Hepatocyte (in vitro differentiated cells): ENCODE measurements around the gene SPHK1. TPM values are rescaled to one million over a fixed set of nuclear protein-coding genes. Genes with fewer than 3 reads are reported as not detected.

Experiments used
- DNase-seq: peaks from one replicate; pipeline ENCODE4 v3.0.0-alpha.2; 2016; ENCODE audit warnings: low spot score
- H2AFZ ChIP-seq: fragments of 200-600 bp; sonication (generic); 2 replicates; pipeline ENCODE4 v1.6.0; 2016; ENCODE audit warnings: antibody characterized with exemption, mild to moderate bottlenecking
- H3K27ac ChIP-seq: fragments of 200-600 bp; sonication (generic); 2 replicates; pipeline ENCODE4 v1.5.1; 2016; ENCODE audit warnings: mild to moderate bottlenecking
- H3K27me3 ChIP-seq: fragments of 200-600 bp; sonication (generic); 2 replicates; pipeline ENCODE4 v1.6.1; 2016
- H3K36me3 ChIP-seq: fragments of 200-600 bp; sonication (generic); replicated peaks from 2 replicates; pipeline ENCODE4 v1.5.1; 2016; ENCODE audit warnings: low read depth; ENCODE audit not compliant: insufficient read depth
- H3K4me1 ChIP-seq: fragments of 200-600 bp; sonication (generic); 2 replicates; pipeline ENCODE4 v1.5.1; 2016; ENCODE audit warnings: mild to moderate bottlenecking, moderate library complexity; ENCODE audit not compliant: insufficient read depth
- H3K4me2 ChIP-seq: fragments of 200-600 bp; sonication (generic); 2 replicates; pipeline ENCODE4 v1.6.0; 2016
- H3K4me3 ChIP-seq: fragments of 200-600 bp; sonication (generic); 2 replicates; pipeline ENCODE4 v1.5.1; 2016; ENCODE audit warnings: mild to moderate bottlenecking
- H3K79me2 ChIP-seq: fragments of 200-600 bp; sonication (generic); 2 replicates; pipeline ENCODE4 v1.6.0; 2017; ENCODE audit warnings: mild to moderate bottlenecking
- H3K9me2 ChIP-seq: fragments of 200-600 bp; sonication (generic); replicated peaks from 2 replicates; pipeline ENCODE4 v1.6.0; 2017; ENCODE audit warnings: mild to moderate bottlenecking; ENCODE audit not compliant: insufficient read depth
- H3K9me3 ChIP-seq: fragments of 200-600 bp; sonication (generic); 2 replicates; pipeline ENCODE4 v1.5.1; 2016; ENCODE audit warnings: low read depth, mild to moderate bottlenecking
- H4K20me1 ChIP-seq: fragments of 200-600 bp; sonication (generic); 2 replicates; pipeline ENCODE4 v1.6.0; 2016; ENCODE audit warnings: mild to moderate bottlenecking; ENCODE audit not compliant: insufficient read depth, poor library complexity, severe bottlenecking
- EZH2 ChIP-seq: fragments of 200-600 bp; sonication (generic); IDR thresholded peaks from 2 replicates; pipeline ENCODE4 v1.6.1; 2016; ENCODE audit warnings: antibody characterized with exemption, mild to moderate bottlenecking, borderline replicate concordance
- EZH2phosphoT487 ChIP-seq: fragments of 200-600 bp; sonication (generic); IDR thresholded peaks from one replicate; pipeline ENCODE4 v1.6.1; 2018; ENCODE audit warnings: antibody characterized with exemption, mild to moderate bottlenecking, low read depth, moderate library complexity; ENCODE audit not compliant: unreplicated experiment, severe bottlenecking
- WGBS: methylation state at CpG from one replicate; pipeline ENCODE4 v1.1.6; 2016; ENCODE audit warnings: low lambda C conversion rate; ENCODE audit errors: missing lambda C conversion rate; 5-methylcytosine and 5-hydroxymethylcytosine counted together
- polyA plus RNA-seq: library from polyadenylated mRNA; unstranded; fragments of >200 nt; fragmentation: Nextera tagmentation; extraction: Ambion mirVana; gene quantifications from 2 replicates; pipeline ENCODE4 v1.2.1, GENCODE V29; 2016
- total RNA-seq: library from RNA; depleted of rRNA; stranded (reverse); fragments of >200 nt; gene quantifications from 2 replicates; pipeline ENCODE4 v1.2.3, GENCODE V29; 2014
- TF ChIP-seq, protein P1 (sequence below): fragments of 200-600 bp; sonication (generic); IDR thresholded peaks from 2 replicates; pipeline ENCODE4 v1.5.1; 2016; ENCODE audit warnings: antibody characterized with exemption, mild to moderate bottlenecking; ENCODE audit not compliant: poor library complexity

The SPHK1 gene
- total and polyA plus RNA-seq, 2 experiments from 2014 or later: 5.2 to 15.2 TPM

DNA sequence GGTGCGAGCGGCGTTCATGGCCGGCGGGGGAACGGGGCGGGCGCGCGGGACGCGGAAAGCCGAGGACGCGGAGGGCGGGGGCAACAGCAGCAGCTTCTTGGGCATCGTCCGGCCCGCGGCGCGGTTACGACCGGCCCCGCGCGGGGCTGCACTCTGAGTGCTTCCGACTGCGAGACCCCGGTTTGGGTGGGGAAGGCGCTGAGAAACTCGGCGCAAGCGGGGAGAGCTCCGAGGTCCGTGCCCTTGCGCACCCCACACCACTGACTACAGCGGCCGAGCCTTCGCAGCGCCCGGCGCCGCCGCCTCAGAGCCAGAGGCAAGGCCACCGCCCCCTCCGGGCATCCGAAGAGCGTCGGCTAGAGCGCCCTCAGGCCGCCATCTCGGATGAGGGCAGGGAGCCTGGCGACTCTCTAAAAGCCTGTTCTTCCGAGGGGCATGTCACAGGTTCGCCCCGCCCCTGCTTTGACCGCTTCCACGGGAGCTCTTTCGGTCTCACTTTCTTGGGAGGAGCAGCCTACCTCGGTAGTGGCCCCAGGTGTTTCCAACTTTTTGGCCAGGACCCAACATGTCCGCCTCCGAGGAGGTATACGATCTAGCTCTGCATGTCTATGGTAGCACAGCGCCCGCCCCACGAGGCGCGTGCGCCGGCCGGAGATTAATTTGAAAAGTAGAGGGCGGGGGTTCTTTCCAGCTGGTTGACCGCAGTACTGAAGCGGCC, 30.7 kb upstream of the SPHK1 start, which contains the start of gene PRPSAP1:
Gene PRPSAP1 (minus strand): TSS at position 318 of the 718 bp plus-strand sequence. CDS start 213 bp downstream, at position 105.
- no peaks in the 10 kb centered on the region for H4K20me1 ChIP-seq
- WGBS: 1% methylated on average over 59 of the region's 75 CpGs
- peak within 1 kb of the TSS; percentile 90 for H2AFZ ChIP-seq

DNA sequence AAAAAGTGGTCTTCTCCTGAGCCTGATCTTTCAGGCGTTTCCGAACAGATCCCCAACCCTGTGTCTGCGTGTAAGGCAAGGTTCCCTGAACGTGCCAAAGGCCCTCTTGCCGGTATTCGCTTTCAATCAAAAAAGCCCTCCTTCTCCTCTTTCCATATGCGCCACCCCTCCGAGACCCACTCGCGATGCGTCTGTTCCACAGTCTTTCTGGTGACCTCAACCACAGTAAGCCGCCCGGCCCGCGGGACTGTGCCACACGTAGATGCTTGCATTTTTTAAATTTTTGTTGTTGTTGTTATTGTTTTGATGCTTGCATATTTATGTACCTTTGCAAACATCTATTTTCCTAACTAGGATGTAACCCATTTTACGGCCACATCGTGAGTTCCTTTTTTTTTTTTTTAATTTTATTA, 30.1 kb upstream of the SPHK1 start:
- no peaks in the 10 kb centered on the region for H3K27me3 ChIP-seq
- no peak overlapping the region for H3K27ac ChIP-seq
- 9% methylated on average over 18 of the region's 18 CpGs for WGBS
- H3K9me3 ChIP-seq: no peaks in the 10 kb centered on the region
- TF ChIP-seq, protein P1, sequence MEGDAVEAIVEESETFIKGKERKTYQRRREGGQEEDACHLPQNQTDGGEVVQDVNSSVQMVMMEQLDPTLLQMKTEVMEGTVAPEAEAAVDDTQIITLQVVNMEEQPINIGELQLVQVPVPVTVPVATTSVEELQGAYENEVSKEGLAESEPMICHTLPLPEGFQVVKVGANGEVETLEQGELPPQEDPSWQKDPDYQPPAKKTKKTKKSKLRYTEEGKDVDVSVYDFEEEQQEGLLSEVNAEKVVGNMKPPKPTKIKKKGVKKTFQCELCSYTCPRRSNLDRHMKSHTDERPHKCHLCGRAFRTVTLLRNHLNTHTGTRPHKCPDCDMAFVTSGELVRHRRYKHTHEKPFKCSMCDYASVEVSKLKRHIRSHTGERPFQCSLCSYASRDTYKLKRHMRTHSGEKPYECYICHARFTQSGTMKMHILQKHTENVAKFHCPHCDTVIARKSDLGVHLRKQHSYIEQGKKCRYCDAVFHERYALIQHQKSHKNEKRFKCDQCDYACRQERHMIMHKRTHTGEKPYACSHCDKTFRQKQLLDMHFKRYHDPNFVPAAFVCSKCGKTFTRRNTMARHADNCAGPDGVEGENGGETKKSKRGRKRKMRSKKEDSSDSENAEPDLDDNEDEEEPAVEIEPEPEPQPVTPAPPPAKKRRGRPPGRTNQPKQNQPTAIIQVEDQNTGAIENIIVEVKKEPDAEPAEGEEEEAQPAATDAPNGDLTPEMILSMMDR: no peak
- TF ChIP-seq EZH2 (no peak), EZH2phosphoT487 (no peak)
- H2AFZ ChIP-seq: peak overlapping the region; percentile 90
- no peaks in the 10 kb centered on the region for H4K20me1 ChIP-seq
- no peaks in the 10 kb centered on the region for H3K9me2 ChIP-seq
- peak overlapping the region; percentile 99 for H3K4me2 ChIP-seq
- H3K4me1 ChIP-seq: peaks cover 6% of the 10 kb centered on the region
- peak overlapping the region; percentile 67 for H3K4me3 ChIP-seq
- peaks cover 35% of the 10 kb centered on the region for H3K79me2 ChIP-seq
- no peaks in the 10 kb centered on the region for H3K36me3 ChIP-seq
- no peak for DNase-seq

More for the DNA sequence above, 30.7 kb upstream of the SPHK1 start, which contains the start of gene PRPSAP1:
- no peaks in the 10 kb centered on the region for H3K36me3 ChIP-seq
- peak; percentile 95 for DNase-seq
- peak within 1 kb of the TSS; percentile 67 for H3K4me3 ChIP-seq
- peak within 1 kb of the TSS; percentile 98 for H3K27ac ChIP-seq
- no peaks in the 10 kb centered on the region for H3K9me2 ChIP-seq
- no peaks in the 10 kb centered on the region for H3K9me3 ChIP-seq
- H3K4me1 ChIP-seq: peaks cover 6% of the 10 kb centered on the region
- H3K79me2 ChIP-seq: peaks cover 41% of the 10 kb centered on the region
- H3K4me2 ChIP-seq: peak within 1 kb of the TSS; percentile 99
- no peaks in the 10 kb centered on the region for H3K27me3 ChIP-seq
- TF ChIP-seq, protein P1: no peak
- no peak for TF ChIP-seq EZH2
- TF ChIP-seq EZH2phosphoT487: no peak

DNA sequence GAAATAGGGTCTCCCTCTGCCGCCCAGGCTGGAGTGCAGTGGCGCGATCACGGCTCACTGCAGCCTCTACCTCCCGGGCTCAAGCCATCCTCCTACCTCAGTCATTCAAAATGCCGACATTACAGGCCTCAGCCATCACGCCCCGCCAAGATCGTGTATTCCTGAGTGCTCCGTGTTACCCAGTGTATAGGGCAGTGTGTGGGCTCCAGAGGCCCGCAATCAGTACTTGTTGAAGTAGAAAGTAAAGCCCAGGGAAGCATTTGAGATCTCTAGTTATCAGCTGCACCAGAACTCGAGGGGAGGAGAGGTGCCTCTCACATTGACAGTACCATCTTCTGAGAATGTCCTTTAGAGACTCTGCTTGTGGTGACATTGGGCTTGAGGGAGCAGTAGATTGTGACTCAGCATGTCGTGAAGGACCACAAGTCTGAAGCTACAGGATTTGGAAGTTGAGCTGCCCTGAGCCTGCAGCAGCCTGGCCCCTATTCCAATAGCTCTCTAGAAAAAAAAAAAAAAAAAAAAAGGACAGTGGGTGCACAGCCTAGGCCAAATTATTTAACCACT, 29.6 kb upstream of the SPHK1 start:
- H4K20me1 ChIP-seq: no peaks in the 10 kb centered on the region
- H3K36me3 ChIP-seq: no peaks in the 10 kb centered on the region
- DNase-seq: no peak
- no peaks in the 10 kb centered on the region for H3K9me2 ChIP-seq
- WGBS: 73% methylated on average over 13 of the region's 13 CpGs
- H3K4me3 ChIP-seq: no peak overlapping the region
- no peaks in the 10 kb centered on the region for H3K9me3 ChIP-seq
- H2AFZ ChIP-seq: peak overlapping the region; percentile 90
- peak overlapping the region; percentile 99 for H3K4me2 ChIP-seq
- peaks cover 6% of the 10 kb centered on the region for H3K4me1 ChIP-seq
- H3K79me2 ChIP-seq: peaks cover 30% of the 10 kb centered on the region
- H3K27me3 ChIP-seq: no peaks in the 10 kb centered on the region
- TF ChIP-seq EZH2phosphoT487 (no peak), EZH2 (no peak)
- TF ChIP-seq, protein P1: no peak
- H3K27ac ChIP-seq: no peak overlapping the region
